ENCODE data around the gene BCL11B. TPM values are rescaled to one million over a fixed set of nuclear protein-coding genes. Genes with fewer than 3 reads are reported as not detected.

The BCL11B gene
- total and polyA plus RNA-seq, 5 experiments from 2014 or later = 8.2 to 209 (median 12.1) TPM

- Mint-ChIP-seq H3K4me1 (peaks cover 12 to 48% (median 35%) of the 10 kb centered on the region in 4 donors), H3K9me3 (peaks cover 0 to 5% (median 0%) of the 10 kb centered on the region in 9 donors), H3K4me3 (peak overlapping the region in 1 of 10 donors; percentile 43), H3K36me3 (peaks cover 0 to 77% (median 45%) of the 10 kb centered on the region in 3 donors), H3K27ac (peak overlapping the region in 7 of 10 donors; percentile 57 to 80 (median 59)), H3K27me3 (no peaks in the 10 kb centered on the region)
- DNase-seq (peak in 2 of 10 donors; percentile 0 to 16), ATAC-seq (no peak)
- POLR2A ChIA-PET = interaction anchor here (0.6 to 76.3 kb wide), 5 partner anchors 8 to 1044 kb away, joined by 3 to 2798 read pairs (median 4); no protein-coding TSS in a partner anchor
Measured at GRCh38 chr14:99174081-99174769, 97.8 kb downstream of the BCL11B start.

- ATAC-seq (no peak), DNase-seq (no peak)
- Mint-ChIP-seq H3K4me3 (peak overlapping the region in 3 of 10 donors; percentile 10 to 42 (median 36)), H3K36me3 (peaks cover under 1 to 75% (median 50%) of the 10 kb centered on the region in 3 donors), H3K9me3 (peaks cover 0 to 5% (median 0%) of the 10 kb centered on the region in 9 donors), H3K27me3 (no peaks in the 10 kb centered on the region), H3K4me1 (peaks cover 10 to 48% (median 34%) of the 10 kb centered on the region in 4 donors), H3K27ac (peak overlapping the region in 8 of 10 donors; percentile 53 to 80 (median 68))
- POLR2A ChIA-PET = interaction anchor here (0.6 to 76.3 kb wide), 4 partner anchors 9 to 1043 kb away, joined by 3 to 2798 read pairs (median 6); no protein-coding TSS in a partner anchor
Measured at GRCh38 chr14:99173506-99173905, 98.5 kb downstream of the BCL11B start.

GRCh38 chr14:99173086-99173485 lies 98.9 kb downstream of the BCL11B start:
- ATAC-seq = no peak
- no peak for DNase-seq
- H3K27me3 Mint-ChIP-seq = no peaks in the 10 kb centered on the region
- peaks cover 0 to 5% (median 0%) of the 10 kb centered on the region in 9 donors for H3K9me3 Mint-ChIP-seq
- peaks cover 11 to 48% (median 34%) of the 10 kb centered on the region in 4 donors for H3K4me1 Mint-ChIP-seq
- peak overlapping the region in 3 of 10 donors; percentile 13 to 38 (median 36) for H3K4me3 Mint-ChIP-seq
- peak overlapping the region in 7 of 10 donors; percentile 37 to 80 (median 77) for H3K27ac Mint-ChIP-seq
- POLR2A ChIA-PET = interaction anchor here (2.1 to 76.3 kb wide), 2 partner anchors 9 to 53 kb away, joined by 8 to 2798 read pairs; no protein-coding TSS in a partner anchor
- H3K36me3 Mint-ChIP-seq = peaks cover 3 to 79% (median 54%) of the 10 kb centered on the region in 3 donors

- peaks cover 0 to 2% (median 0%) of the 10 kb centered on the region in 5 donors for H3K27me3 Mint-ChIP-seq
- POLR2A ChIA-PET = no interaction called here
- peaks cover 14 to 68% (median 54%) of the 10 kb centered on the region in 3 donors for H3K36me3 Mint-ChIP-seq
- ATAC-seq (no peak), DNase-seq (no peak)
- no peak overlapping the region for H3K4me3 Mint-ChIP-seq
- H3K27ac Mint-ChIP-seq = peak overlapping the region in 8 of 10 donors; percentile 22 to 78 (median 42)
- peaks cover 0 to 5% (median 3%) of the 10 kb centered on the region in 9 donors for H3K9me3 Mint-ChIP-seq
- H3K4me1 Mint-ChIP-seq = peaks cover 14 to 49% (median 38%) of the 10 kb centered on the region in 4 donors
Measured at GRCh38 chr14:99171396-99171795, 100.6 kb downstream of the BCL11B start.

- Mint-ChIP-seq H3K27me3 (peaks cover 0 to 3% (median 0%) of the 10 kb centered on the region in 5 donors), H3K36me3 (peaks cover 15 to 55% (median 53%) of the 10 kb centered on the region in 3 donors), H3K4me1 (peaks cover 14 to 58% (median 44%) of the 10 kb centered on the region in 4 donors), H3K27ac (peak overlapping the region in 9 of 10 donors; percentile 7 to 89 (median 63)), H3K4me3 (peak overlapping the region in 2 of 10 donors; percentile 12 to 34), H3K9me3 (peaks cover 0 to 8% (median 2%) of the 10 kb centered on the region in 9 donors)
- no peak for ATAC-seq
- POLR2A ChIA-PET = interaction anchor here (0.7 to 1.6 kb wide), 4 partner anchors 9 to 973 kb away, joined by 3 to 5 read pairs (median 3); no protein-coding TSS in a partner anchor
- no peak for DNase-seq
Measured at GRCh38 chr14:99169776-99170356, 102.1 kb downstream of the BCL11B start.

- peaks cover 15 to 50% (median 47%) of the 10 kb centered on the region in 3 donors for H3K36me3 Mint-ChIP-seq
- peaks cover 0 to 8% (median 3%) of the 10 kb centered on the region in 9 donors for H3K9me3 Mint-ChIP-seq
- H3K4me3 Mint-ChIP-seq = peak overlapping the region in 4 of 10 donors; percentile 34 to 74 (median 60)
- peak overlapping the region; percentile 44 to 89 (median 70) for H3K27ac Mint-ChIP-seq
- POLR2A ChIA-PET = interaction anchor here (0.8 to 1.6 kb wide), 5 partner anchors 7 to 128 kb away, joined by 3 to 5 read pairs (median 4); no protein-coding TSS in a partner anchor
- peaks cover 0 to 3% (median 0%) of the 10 kb centered on the region in 5 donors for H3K27me3 Mint-ChIP-seq
- ATAC-seq = no peak
- peaks cover 24 to 69% (median 56%) of the 10 kb centered on the region in 4 donors for H3K4me1 Mint-ChIP-seq
- no peak for DNase-seq
Measured at GRCh38 chr14:99168330-99168729, 103.7 kb downstream of the BCL11B start.

- Mint-ChIP-seq H3K4me3 (peak overlapping the region in 4 of 10 donors; percentile 7 to 57 (median 50)), H3K4me1 (peaks cover 26 to 70% (median 60%) of the 10 kb centered on the region in 4 donors), H3K9me3 (peaks cover 0 to 8% (median 4%) of the 10 kb centered on the region in 9 donors), H3K36me3 (peaks cover 15 to 34% (median 32%) of the 10 kb centered on the region in 3 donors), H3K27me3 (peaks cover 0 to 3% (median 0%) of the 10 kb centered on the region in 5 donors), H3K27ac (peak overlapping the region in 9 of 10 donors; percentile 8 to 89 (median 62))
- DNase-seq (no peak), ATAC-seq (no peak)
- POLR2A ChIA-PET = interaction anchor here (0.9 to 1.1 kb wide), 2 partner anchors 8 to 48 kb away, joined by 3 read pairs; no protein-coding TSS in a partner anchor
Measured at GRCh38 chr14:99166506-99166905, 105.5 kb downstream of the BCL11B start.

- peaks cover 0 to 3% (median 0%) of the 10 kb centered on the region in 5 donors for H3K27me3 Mint-ChIP-seq
- peaks cover 15 to 26% (median 17%) of the 10 kb centered on the region in 3 donors for H3K36me3 Mint-ChIP-seq
- POLR2A ChIA-PET = interaction anchor here (1.5 to 1.6 kb wide), 2 partner anchors 9 to 14 kb away, joined by 4 to 8 read pairs; no protein-coding TSS in a partner anchor
- H3K4me3 Mint-ChIP-seq = no peak overlapping the region
- ATAC-seq (no peak), DNase-seq (no peak)
- peak overlapping the region in 4 of 10 donors; percentile 8 to 61 (median 30) for H3K27ac Mint-ChIP-seq
- H3K9me3 Mint-ChIP-seq = peaks cover 0 to 8% (median 4%) of the 10 kb centered on the region in 9 donors
- H3K4me1 Mint-ChIP-seq = peaks cover 27 to 72% (median 57%) of the 10 kb centered on the region in 4 donors
Measured at GRCh38 chr14:99164712-99165111, 107.3 kb downstream of the BCL11B start.

- POLR2A ChIA-PET = interaction anchor here (0.6 to 1.6 kb wide), 4 partner anchors 11 to 1248 kb away, joined by 3 to 8 read pairs (median 6); no protein-coding TSS in a partner anchor
- H3K9me3 Mint-ChIP-seq = peaks cover 0 to 8% (median 4%) of the 10 kb centered on the region in 9 donors
- peaks cover 26 to 73% (median 51%) of the 10 kb centered on the region in 4 donors for H3K4me1 Mint-ChIP-seq
- H3K27ac Mint-ChIP-seq = peak overlapping the region in 7 of 10 donors; percentile 9 to 74 (median 55)
- peaks cover 11 to 19% (median 14%) of the 10 kb centered on the region in 3 donors for H3K36me3 Mint-ChIP-seq
- peak overlapping the region in 2 of 10 donors; percentile 0 to 19 for H3K4me3 Mint-ChIP-seq
- peaks cover 0 to 3% (median 0%) of the 10 kb centered on the region in 5 donors for H3K27me3 Mint-ChIP-seq
- peak in 1 of 2 donors; percentile 6 for ATAC-seq
- no peak for DNase-seq
Measured at GRCh38 chr14:99163446-99163845, 108.6 kb downstream of the BCL11B start.

- H3K27ac Mint-ChIP-seq = peak overlapping the region in 4 of 10 donors; percentile 26 to 93 (median 54)
- peak in 1 of 2 donors; percentile 8 for ATAC-seq
- POLR2A ChIA-PET = interaction anchor here (1.2 kb wide), 1 partner anchor 22 kb away, joined by 3 read pairs; no protein-coding TSS in a partner anchor
- no peaks in the 10 kb centered on the region for H3K27me3 Mint-ChIP-seq
- no peak for DNase-seq
- H3K4me1 Mint-ChIP-seq = peaks cover 26 to 56% (median 37%) of the 10 kb centered on the region in 4 donors
- peaks cover 0 to 7% (median 3%) of the 10 kb centered on the region in 3 donors for H3K36me3 Mint-ChIP-seq
- no peak overlapping the region for H3K4me3 Mint-ChIP-seq
- H3K9me3 Mint-ChIP-seq = peaks cover 0 to 5% (median 0%) of the 10 kb centered on the region in 9 donors
Measured at GRCh38 chr14:99159341-99160340, 112.4 kb downstream of the BCL11B start.
